Smooth muscle cell (in vitro differentiated cells): ENCODE measurements around the gene ST8SIA1. TPM values are rescaled to one million over a fixed set of nuclear protein-coding genes. Genes with fewer than 3 reads are reported as not detected.

ENCODE experiments used
- DNase-seq: peaks from one replicate; lab custom pipeline; 2025; ENCODE audit not compliant: unreplicated experiment; lab: John Stamatoyannopoulos, UW
- H2AFZ ChIP-seq: fragments of 200-600 bp; sonication (generic); 2 replicates; pipeline ENCODE4 v1.6.0; 2016; ENCODE audit warnings: antibody characterized with exemption, low read depth, mild to moderate bottlenecking
- H3F3A ChIP-seq: fragments of 200-600 bp; sonication (generic); 2 replicates; pipeline ENCODE4 v1.6.0; 2017; ENCODE audit warnings: antibody characterized with exemption, low read depth
- H3K27ac ChIP-seq: fragments of 200-600 bp; sonication (generic); 2 replicates; pipeline ENCODE4 v1.5.1; 2016; ENCODE audit warnings: low read depth, mild to moderate bottlenecking
- H3K27me3 ChIP-seq: fragments of 200-600 bp; sonication (generic); 2 replicates; pipeline ENCODE4 v1.6.1; 2016; ENCODE audit warnings: low read depth, mild to moderate bottlenecking
- H3K36me3 ChIP-seq: fragments of 200-600 bp; sonication (generic); 2 replicates; pipeline ENCODE4 v1.5.1; 2016; ENCODE audit warnings: low read depth
- H3K4me1 ChIP-seq: fragments of 200-600 bp; sonication (generic); 2 replicates; pipeline ENCODE4 v1.5.1; 2016; ENCODE audit warnings: low read depth
- H3K4me2 ChIP-seq: fragments of 200-600 bp; sonication (generic); 2 replicates; pipeline ENCODE4 v1.6.0; 2016; ENCODE audit warnings: mild to moderate bottlenecking
- H3K4me3 ChIP-seq: fragments of 200-600 bp; sonication (generic); 2 replicates; pipeline ENCODE4 v1.5.1; 2016; ENCODE audit warnings: mild to moderate bottlenecking
- H3K79me2 ChIP-seq: fragments of 200-600 bp; sonication (generic); 2 replicates; pipeline ENCODE4 v1.6.0; 2016; ENCODE audit warnings: low read depth, mild to moderate bottlenecking
- H3K9ac ChIP-seq: fragments of 200-600 bp; sonication (generic); 2 replicates; pipeline ENCODE4 v1.6.0; 2016; ENCODE audit warnings: low read depth
- H3K9me3 ChIP-seq: fragments of 200-600 bp; sonication (generic); replicated peaks from 2 replicates; pipeline ENCODE4 v1.5.1; 2016; ENCODE audit warnings: low read depth
- H4K20me1 ChIP-seq: fragments of 200-600 bp; sonication (generic); 2 replicates; pipeline ENCODE4 v1.6.0; 2016; ENCODE audit warnings: low read depth
- WGBS: methylation state at CpG from one replicate; pipeline ENCODE4 v1.1.7; 2016; ENCODE audit warnings: low lambda C conversion rate; 5-methylcytosine and 5-hydroxymethylcytosine counted together
- polyA plus RNA-seq: library from polyadenylated mRNA; unstranded; fragments of >200 nt; fragmentation: Nextera tagmentation; extraction: Ambion mirVana; gene quantifications from 2 replicates; pipeline ENCODE4 v1.2.1, GENCODE V29; 2016
- total RNA-seq: library from RNA; depleted of rRNA; stranded (reverse); fragments of >200 nt; gene quantifications from 2 replicates; pipeline ENCODE4 v1.2.3, GENCODE V29; 2014
- TF ChIP-seq, protein P1 (sequence below): fragments of 200-600 bp; sonication (generic); IDR thresholded peaks from 2 replicates; pipeline ENCODE4 v1.5.1; 2017; ENCODE audit warnings: borderline replicate concordance, mild to moderate bottlenecking, antibody characterized with exemption; ENCODE audit not compliant: insufficient read depth, poor library complexity, severe bottlenecking

Gene ST8SIA1
- total and polyA plus RNA-seq, 2 experiments from 2014 or later = 3.7 to 5.3 TPM

DNA sequence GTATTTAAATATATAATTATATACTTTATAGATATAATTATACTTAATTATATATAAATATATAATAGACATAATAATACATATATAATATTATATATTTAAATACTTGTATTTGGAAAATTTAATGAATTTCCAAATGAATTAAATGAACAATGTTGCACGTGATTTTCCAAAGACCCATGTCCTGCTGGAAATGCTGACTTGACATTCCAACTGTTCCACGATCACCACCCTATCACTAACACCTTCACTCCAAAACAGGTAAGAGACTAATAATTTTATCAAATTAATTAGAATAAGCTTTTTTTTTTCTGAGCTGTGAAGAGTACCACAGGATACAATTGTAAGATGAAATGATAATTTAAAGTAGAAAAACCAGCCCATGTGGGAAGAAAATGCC, 103.4 kb downstream of the ST8SIA1 start:
- H3F3A ChIP-seq = peaks cover 17% of the 10 kb centered on the region
- peak overlapping the region; percentile 76 for H3K27ac ChIP-seq
- no peak overlapping the region for H2AFZ ChIP-seq
- DNase-seq = no peak
- WGBS = 96% methylated on average over 2 of the region's 2 CpGs
- H4K20me1 ChIP-seq = no peaks in the 10 kb centered on the region
- no peaks in the 10 kb centered on the region for H3K9me3 ChIP-seq
- no peaks in the 10 kb centered on the region for H3K4me1 ChIP-seq
- no peak overlapping the region for H3K4me3 ChIP-seq
- no peaks in the 10 kb centered on the region for H3K36me3 ChIP-seq
- no peak overlapping the region for H3K9ac ChIP-seq
- TF ChIP-seq, protein P1, sequence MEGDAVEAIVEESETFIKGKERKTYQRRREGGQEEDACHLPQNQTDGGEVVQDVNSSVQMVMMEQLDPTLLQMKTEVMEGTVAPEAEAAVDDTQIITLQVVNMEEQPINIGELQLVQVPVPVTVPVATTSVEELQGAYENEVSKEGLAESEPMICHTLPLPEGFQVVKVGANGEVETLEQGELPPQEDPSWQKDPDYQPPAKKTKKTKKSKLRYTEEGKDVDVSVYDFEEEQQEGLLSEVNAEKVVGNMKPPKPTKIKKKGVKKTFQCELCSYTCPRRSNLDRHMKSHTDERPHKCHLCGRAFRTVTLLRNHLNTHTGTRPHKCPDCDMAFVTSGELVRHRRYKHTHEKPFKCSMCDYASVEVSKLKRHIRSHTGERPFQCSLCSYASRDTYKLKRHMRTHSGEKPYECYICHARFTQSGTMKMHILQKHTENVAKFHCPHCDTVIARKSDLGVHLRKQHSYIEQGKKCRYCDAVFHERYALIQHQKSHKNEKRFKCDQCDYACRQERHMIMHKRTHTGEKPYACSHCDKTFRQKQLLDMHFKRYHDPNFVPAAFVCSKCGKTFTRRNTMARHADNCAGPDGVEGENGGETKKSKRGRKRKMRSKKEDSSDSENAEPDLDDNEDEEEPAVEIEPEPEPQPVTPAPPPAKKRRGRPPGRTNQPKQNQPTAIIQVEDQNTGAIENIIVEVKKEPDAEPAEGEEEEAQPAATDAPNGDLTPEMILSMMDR = no peak
- no peaks in the 10 kb centered on the region for H3K27me3 ChIP-seq
- no peak overlapping the region for H3K4me2 ChIP-seq
- H3K79me2 ChIP-seq = no peaks in the 10 kb centered on the region

- H3K36me3 ChIP-seq = no peaks in the 10 kb centered on the region
- no peak overlapping the region for H3K4me3 ChIP-seq
- peak overlapping the region; percentile 13 for H3K9ac ChIP-seq
- H2AFZ ChIP-seq = no peak overlapping the region
- H3F3A ChIP-seq = peaks cover 17% of the 10 kb centered on the region
- H3K27me3 ChIP-seq = no peaks in the 10 kb centered on the region
- TF ChIP-seq, protein P1 = no peak
- H3K4me2 ChIP-seq = peak overlapping the region; percentile 60
- DNase-seq = no peak
- no peaks in the 10 kb centered on the region for H3K9me3 ChIP-seq
- H4K20me1 ChIP-seq = no peaks in the 10 kb centered on the region
- no peaks in the 10 kb centered on the region for H3K4me1 ChIP-seq
- WGBS = 28% methylated on average over 2 of the region's 2 CpGs
- H3K79me2 ChIP-seq = no peaks in the 10 kb centered on the region
- peak overlapping the region; percentile 76 for H3K27ac ChIP-seq
These were observed 104.2 kb downstream of the ST8SIA1 start for GRCh38 chr12:22230280-22230794.

DNA sequence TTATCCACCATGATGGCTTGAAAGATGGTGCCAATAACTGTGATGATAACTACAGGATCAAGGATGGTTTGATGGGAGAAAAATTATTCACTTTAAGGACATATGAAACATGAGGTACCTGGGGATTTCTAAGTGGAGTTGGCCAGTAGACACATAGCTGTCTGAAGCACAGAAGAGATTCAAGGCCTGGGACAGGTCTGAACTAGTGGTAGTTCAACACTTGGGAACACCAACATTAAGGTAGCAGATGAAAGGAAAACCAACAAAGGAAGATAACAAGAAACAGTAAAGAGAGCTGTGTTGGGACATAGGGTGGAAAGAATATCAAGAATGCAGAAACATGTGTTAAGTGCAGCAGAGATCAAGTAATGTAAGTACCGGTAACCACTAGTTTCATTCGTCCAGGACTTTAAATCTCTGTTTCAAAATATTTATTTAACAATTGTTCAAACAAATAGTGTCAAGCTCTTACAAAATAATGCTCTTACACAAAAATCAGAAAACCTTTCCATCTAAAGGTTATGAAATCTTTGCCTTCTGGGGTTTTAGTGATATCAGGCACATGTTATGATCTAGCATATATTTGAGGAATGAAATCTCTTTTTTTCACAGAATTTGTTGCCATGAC, 104.7 kb downstream of the ST8SIA1 start:
- Histone ChIP-seq H3K4me1 (no peaks in the 10 kb centered on the region), H3K4me3 (no peak overlapping the region), H4K20me1 (no peaks in the 10 kb centered on the region), H3K36me3 (no peaks in the 10 kb centered on the region), H3K79me2 (no peaks in the 10 kb centered on the region), H3F3A (peaks cover 17% of the 10 kb centered on the region), H3K4me2 (peak overlapping the region; percentile 60), H3K27ac (peak overlapping the region; percentile 76), H3K9ac (peak overlapping the region; percentile 13), H2AFZ (no peak overlapping the region), H3K9me3 (no peaks in the 10 kb centered on the region), H3K27me3 (no peaks in the 10 kb centered on the region)
- TF ChIP-seq, protein P1 = no peak
- 48% methylated on average over 2 of the region's 2 CpGs for WGBS
- no peak for DNase-seq
